Epithelial cell of proximal tubule (primary cell): ENCODE measurements around the gene FSTL4. TPM values are rescaled to one million over a fixed set of nuclear protein-coding genes. Genes with fewer than 3 reads are reported as not detected.
"Not testable (repeated sequence)": the region's sequence is repeated elsewhere in the genome, so short reads cannot be mapped to it uniquely, and the experiment has no call there.

ENCODE experiments used
- DNase-seq: peaks from one replicate; pipeline ENCODE4 v3.0.0-alpha.2; 2011; ENCODE audit warnings: low read depth
- H3K4me3 ChIP-seq: 2 replicates; pipeline ENCODE4 v1.5.1; 2011; ENCODE audit warnings: low read depth, mild to moderate bottlenecking, low read length
- CTCF ChIP-seq: conservative IDR thresholded peaks from 2 replicates; pipeline ENCODE4 v1.5.1; 2012; ENCODE audit warnings: low read depth, mild to moderate bottlenecking, low read length
- total RNA-seq: library from RNA; depleted of rRNA; stranded (reverse); fragments of >200 nt; gene quantifications from 2 replicates; pipeline ENCODE4 v1.2.3, GENCODE V29; 2015

FSTL4 gene
- total RNA-seq, 1 donor from 2014 or later, result not detected

- no peak for DNase-seq
- no peak for TF ChIP-seq CTCF
Measured at GRCh38 chr5:133397990-133398645, 214.2 kb downstream of the FSTL4 start.

GRCh38 chr5:133397348-133397747, 215.0 kb downstream of the FSTL4 start:
- no peak overlapping the region for H3K4me3 ChIP-seq
- DNase-seq, result no peak
- TF ChIP-seq CTCF, result no peak

More at GRCh38 chr5:133397990-133398645, 214.2 kb downstream of the FSTL4 start:
- H3K4me3 ChIP-seq, result no peak overlapping the region

GRCh38 chr5:133396814-133397213, 215.5 kb downstream of the FSTL4 start:
- TF ChIP-seq CTCF, result no peak
- no peak overlapping the region for H3K4me3 ChIP-seq
- DNase-seq, result no peak

GRCh38 chr5:133396187-133396741, 216.1 kb downstream of the FSTL4 start:
- TF ChIP-seq CTCF, result no peak
- no peak for DNase-seq
- no peak overlapping the region for H3K4me3 ChIP-seq

DNA sequence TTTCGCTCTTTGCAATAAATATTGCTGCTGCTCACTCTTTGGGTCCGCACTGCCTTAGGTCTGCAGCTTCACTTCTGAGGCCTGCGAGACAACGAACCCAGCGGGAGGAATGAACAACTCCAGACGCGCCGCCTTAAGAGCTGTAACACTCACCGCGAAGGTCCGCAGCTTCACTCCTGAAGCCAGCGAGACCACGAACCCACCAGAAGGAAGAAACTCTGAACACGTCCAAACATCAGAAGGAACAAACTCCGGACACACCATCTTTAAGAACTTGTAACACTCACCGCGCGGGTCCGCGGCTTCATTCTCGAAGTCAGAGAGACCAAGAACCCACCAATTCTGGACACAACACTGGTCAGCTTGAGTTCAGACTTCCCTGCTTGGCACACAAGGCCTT, 217.1 kb downstream of the FSTL4 start:
- DNase-seq, H3K4me3 ChIP-seq: not testable (repeated sequence)

DNA sequence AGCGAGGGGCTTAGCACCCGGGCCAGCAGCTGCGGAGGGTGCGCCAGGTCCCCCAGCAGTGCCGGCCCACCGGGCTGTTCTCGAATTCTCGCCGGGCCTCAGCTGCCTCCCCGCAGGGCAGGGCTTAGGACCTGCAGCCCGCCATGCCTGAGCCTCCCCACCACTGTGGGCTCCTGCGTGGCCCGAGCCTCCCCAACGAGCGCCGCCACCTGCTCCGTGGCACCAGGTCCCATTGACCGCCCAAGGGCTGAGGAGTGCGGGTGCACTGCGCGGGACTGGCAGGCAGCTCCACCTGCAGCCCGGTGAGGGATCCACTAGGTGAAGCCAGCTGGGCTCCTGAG, 217.9 kb downstream of the FSTL4 start:
- not testable (repeated sequence) for H3K4me3 ChIP-seq, DNase-seq

- no peak overlapping the region for H3K4me3 ChIP-seq
- no peak for DNase-seq
- no peak for TF ChIP-seq CTCF
Measured at GRCh38 chr5:133393776-133394476, 218.4 kb downstream of the FSTL4 start.

GRCh38 chr5:133392448-133392847, 219.9 kb downstream of the FSTL4 start:
- TF ChIP-seq CTCF, result no peak
- no peak for DNase-seq
- no peak overlapping the region for H3K4me3 ChIP-seq
